GM21786 (cell line): ENCODE data around the gene CACNA1C.
"Not testable (repeated sequence)": the region's sequence is repeated elsewhere in the genome, so short reads cannot be mapped to it uniquely, and the experiment has no call there.

Experiments
- ATAC-seq: cut with Tn5 transposase; IDR thresholded peaks from one replicate; pipeline ENCODE4 v1.9.1; 2021; ENCODE audit not compliant: unreplicated experiment

CACNA1C gene

GRCh38 chr12:2074792-2075191, 22.0 kb downstream of the CACNA1C start:
- ATAC-seq, result no peak

GRCh38 chr12:2075508-2076195, 22.9 kb downstream of the CACNA1C start:
- ATAC-seq, result no peak

- ATAC-seq, result no peak
Measured at GRCh38 chr12:2076196-2076570, 23.4 kb downstream of the CACNA1C start.

GRCh38 chr12:2076728-2077127, 23.9 kb downstream of the CACNA1C start:
- no peak for ATAC-seq

- ATAC-seq, result no peak
Measured at GRCh38 chr12:2080604-2081003, 27.8 kb downstream of the CACNA1C start.

GRCh38 chr12:2082321-2082720, 29.5 kb downstream of the CACNA1C start:
- ATAC-seq, result no peak

GRCh38 chr12:2083008-2083407, 30.2 kb downstream of the CACNA1C start:
- ATAC-seq, result no peak

- ATAC-seq, result no peak
Measured at GRCh38 chr12:2083561-2083960, 30.8 kb downstream of the CACNA1C start.

- ATAC-seq, result no peak
Measured at GRCh38 chr12:2084553-2085296, 31.9 kb downstream of the CACNA1C start.

- ATAC-seq, result no peak
Measured at GRCh38 chr12:2092354-2092753, 39.6 kb downstream of the CACNA1C start.

GRCh38 chr12:2092890-2093289, 40.1 kb downstream of the CACNA1C start:
- no peak for ATAC-seq

GRCh38 chr12:2094597-2094996, 41.8 kb downstream of the CACNA1C start:
- no peak for ATAC-seq

- ATAC-seq, result no peak
Measured at GRCh38 chr12:2095878-2096277, 43.1 kb downstream of the CACNA1C start.

- no peak for ATAC-seq
Measured at GRCh38 chr12:2097617-2098016, 44.8 kb downstream of the CACNA1C start.

- no peak for ATAC-seq
Measured at GRCh38 chr12:2098852-2099251, 46.1 kb downstream of the CACNA1C start.

- ATAC-seq, result no peak
Measured at GRCh38 chr12:2099595-2099994, 46.8 kb downstream of the CACNA1C start.

GRCh38 chr12:2101359-2101758, 48.6 kb downstream of the CACNA1C start:
- no peak for ATAC-seq

GRCh38 chr12:2101771-2102170, 49.0 kb downstream of the CACNA1C start:
- no peak for ATAC-seq

GRCh38 chr12:2102736-2103135, 49.9 kb downstream of the CACNA1C start:
- not testable (repeated sequence) for ATAC-seq

- not testable (repeated sequence) for ATAC-seq
Measured at GRCh38 chr12:2105387-2105786, 52.6 kb downstream of the CACNA1C start.

GRCh38 chr12:2108166-2108565, 55.4 kb downstream of the CACNA1C start:
- no peak for ATAC-seq

GRCh38 chr12:2108975-2109671, 56.3 kb downstream of the CACNA1C start:
- no peak for ATAC-seq
